A549 treated with dexamethasone at 1 μM for 4 hours (cell line): ENCODE measurements around the gene LILRA6. TPM values are rescaled to one million over a fixed set of nuclear protein-coding genes. Genes with fewer than 3 reads are reported as not detected.

Experiments
- total RNA-seq: library from RNA; stranded (reverse); fragments of 200-300 nt; extraction: Qiagen RNA extraction; gene quantifications from 5 replicates; pipeline ENCODE4 v1.2.3, GENCODE V29; 2022

LILRA6 gene
- total RNA-seq: 0.06 to 0.08 TPM in 2 of 5 replicates, not detected in the others

DNA sequence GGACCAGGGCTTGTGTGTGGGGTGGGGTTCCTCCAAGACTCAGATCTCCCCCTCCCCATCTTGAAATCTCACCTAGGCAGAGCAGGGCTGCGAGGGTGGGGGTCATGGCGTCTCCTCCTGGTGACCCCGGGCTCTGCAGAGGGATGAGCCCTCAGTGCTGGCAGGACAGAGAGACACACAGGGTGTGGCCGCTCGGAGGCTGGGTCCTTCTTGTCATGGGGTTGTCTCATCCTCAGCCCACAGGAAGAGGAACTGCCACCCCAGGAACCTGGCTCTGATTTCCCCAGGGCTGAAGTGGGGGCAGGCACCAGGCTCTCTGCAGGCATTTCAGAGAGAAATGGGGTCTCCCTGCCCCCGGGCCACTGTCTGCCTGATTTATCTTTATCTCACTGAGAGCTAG lies at the start of gene LILRA6:
TSS of gene LILRA6 (minus strand) at position 145 of the 400 bp plus-strand sequence.

DNA sequence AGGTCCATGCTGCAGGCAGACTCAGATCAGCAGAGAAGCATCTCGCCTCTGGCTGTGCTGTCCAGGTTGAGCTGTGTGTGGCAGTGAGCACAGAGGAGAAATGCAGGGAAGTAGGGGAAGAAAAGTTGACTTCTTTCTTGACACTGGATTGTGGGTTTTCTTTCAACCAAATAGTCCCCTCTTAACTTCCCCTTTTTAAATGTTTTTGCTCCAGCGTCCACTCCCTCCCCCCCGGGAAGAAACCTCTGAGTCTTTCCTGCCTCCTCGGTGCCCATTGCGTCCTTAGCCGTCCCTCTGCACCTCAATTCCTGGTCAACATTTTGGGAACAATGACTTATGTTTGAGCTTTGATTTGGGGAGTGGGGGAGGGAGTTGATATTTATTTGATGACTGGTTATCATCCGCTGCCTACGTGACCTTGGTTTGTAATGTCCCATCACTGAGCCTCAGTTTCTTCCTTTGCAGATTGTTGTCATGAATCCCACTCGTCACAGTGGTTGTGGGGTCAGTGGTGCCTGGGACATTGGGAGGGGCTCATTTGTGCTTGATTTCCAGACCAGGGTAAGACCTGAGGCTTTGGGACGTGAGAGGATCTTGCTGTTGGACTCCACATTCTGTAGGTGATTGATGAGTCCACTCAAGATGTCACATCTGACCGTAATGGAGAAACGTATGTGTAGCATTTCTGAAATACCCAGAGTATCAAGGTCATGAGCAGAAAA lies 38.6 kb upstream of the LILRA6 start, which contains the start of gene LILRB2:
TSS of gene LILRB2 (minus strand) at position 104 of the 722 bp plus-strand sequence. CDS start 614 bp downstream, outside the sequence.

DNA sequence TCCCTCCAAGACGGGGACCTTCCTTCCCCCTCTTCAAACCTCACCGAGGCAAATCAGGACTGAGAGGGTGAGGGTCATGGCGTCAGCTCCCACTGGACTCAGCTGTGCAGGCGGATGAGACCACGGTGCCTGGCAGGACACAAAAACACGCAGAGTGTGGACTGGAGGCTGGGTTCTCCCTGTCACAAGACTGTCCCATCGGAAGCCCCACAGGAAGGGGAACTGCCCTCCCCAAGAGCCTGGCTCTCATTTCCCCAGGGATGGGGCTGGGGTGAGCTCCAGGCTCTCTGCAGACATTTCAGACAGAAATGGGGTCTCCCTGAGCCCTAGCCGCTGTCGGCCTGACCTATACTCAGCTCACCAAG lies 14.5 kb upstream of the LILRA6 start, which contains the start of gene LILRB5:
TSS of gene LILRB5 (minus strand) at position 158 of the 365 bp plus-strand sequence. CDS start at position 78, 80 bp downstream.

DNA sequence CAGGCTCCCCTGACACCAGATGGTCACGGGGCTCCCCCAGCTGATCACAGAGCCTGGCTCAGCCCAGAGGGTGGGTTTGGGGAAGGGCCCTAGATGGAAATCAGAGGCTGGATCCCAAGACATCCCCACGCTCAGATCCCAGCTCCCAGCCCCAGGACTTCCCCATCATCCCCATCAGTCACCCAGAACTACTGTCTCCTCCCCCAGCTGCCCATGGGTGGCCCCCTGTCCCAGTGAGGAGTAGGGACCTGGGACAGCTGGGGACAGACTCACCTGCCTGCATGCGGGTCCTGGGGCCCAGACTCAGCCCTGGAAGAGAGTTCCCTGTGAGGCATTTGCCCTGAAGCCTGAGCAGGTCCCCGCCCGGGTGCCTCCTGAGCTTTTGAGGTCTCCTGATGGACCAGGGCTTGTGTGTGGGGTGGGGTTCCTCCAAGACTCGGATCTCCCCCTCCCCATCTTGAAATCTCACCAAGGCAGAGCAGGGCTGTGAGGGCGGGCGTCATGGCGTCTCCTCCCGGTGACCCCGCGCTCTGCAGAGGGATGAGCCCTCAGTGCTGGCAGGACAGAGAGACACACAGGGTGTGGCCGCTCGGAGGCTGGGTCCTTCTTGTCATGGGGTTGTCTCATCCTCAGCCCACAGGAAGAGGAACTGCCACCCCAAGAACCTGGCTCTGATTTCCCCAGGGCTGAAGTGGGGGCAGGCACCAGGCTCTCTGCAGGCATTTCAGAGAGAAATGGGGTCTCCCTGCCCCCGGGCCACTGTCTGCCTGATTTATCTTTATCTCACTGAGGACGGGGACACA lies 19.9 kb downstream of the LILRA6 start, which contains the start of gene LILRB3:
TSS of gene LILRB3 (minus strand) at position 534 of the 803 bp plus-strand sequence. CDS start at position 503, 31 bp downstream.

DNA sequence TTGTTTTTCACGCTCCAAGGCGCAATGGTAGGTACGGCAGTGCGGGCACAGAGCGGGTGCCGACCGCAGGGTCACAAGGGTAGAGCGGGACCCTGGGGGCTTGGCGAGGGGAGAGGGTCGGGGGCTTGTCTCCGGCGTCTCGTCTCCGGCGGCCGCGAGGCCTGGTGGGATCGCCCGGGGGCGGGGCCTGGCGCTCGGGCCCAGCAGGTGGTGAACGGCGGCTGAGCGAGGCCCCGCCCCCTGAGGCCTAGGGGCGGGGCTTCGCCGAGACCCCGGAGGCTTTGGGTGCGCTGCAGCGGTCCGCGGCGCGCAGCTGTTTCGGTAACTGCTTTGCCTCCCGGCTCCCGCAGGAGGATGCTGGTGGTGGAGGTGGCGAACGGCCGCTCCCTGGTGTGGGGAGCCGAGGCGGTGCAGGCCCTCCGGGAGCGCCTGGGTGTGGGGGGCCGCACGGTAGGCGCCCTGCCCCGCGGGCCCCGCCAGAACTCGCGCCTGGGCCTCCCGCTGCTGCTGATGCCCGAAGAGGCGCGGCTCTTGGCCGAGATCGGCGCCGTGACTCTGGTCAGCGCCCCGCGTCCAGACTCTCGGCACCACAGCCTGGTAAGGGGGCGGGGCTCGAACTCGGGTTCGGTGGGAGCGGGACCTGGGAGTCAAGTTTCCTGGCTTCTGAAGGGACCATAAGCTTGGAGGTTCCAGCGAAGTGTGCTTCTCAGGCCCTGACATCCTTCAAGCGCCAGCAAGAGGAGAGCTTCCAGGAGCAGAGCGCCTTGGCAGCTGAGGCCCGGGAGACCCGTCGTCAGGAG lies 51.4 kb downstream of the LILRA6 start, which contains the start of gene TSEN34:
TSS of gene TSEN34 (plus strand) at position 298 of the 800 bp plus-strand sequence. CDS start at position 355, 57 bp downstream.

DNA sequence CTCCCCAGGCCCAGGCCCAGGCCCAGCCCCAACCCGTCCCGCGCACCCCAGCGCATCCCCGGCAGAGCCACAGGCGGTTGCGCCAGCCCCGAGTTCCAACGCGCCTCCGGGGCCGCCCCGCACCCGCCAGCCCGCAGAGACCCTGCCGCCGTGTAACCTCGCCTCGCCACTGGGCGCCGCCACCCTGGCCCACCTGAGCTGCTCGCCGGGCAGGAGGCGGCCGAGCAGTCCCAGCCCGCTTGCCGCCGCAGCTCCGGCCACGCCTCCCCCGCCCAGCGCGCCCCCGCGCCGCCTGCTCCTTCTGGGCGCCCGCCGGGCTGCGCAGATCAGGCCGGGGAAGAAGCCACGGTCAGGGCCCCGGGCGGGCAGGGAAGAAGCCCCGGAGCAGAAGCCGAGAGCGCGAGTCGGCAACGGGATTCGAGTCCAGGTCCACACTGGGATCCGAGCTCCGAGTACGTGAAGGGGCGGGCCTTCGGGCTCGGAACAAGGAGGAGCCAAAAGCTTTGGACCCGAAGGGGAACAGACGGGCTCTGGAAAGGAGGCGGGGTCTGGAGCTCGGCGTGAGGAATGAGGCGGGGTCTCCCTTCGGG lies 53.4 kb downstream of the LILRA6 start, which contains the start of gene MBOAT7:
TSS of gene MBOAT7 (minus strand) at position 436 of the 590 bp plus-strand sequence. CDS start 1,072 bp downstream, outside the sequence.

Other genes with a start within 250 kb of the LILRA6 start
- gene VSTM1, start 178.9 kb downstream of the LILRA6 start, total RNA-seq: 0.23 to 0.79 TPM (median 0.54 TPM) in 5 replicates
- not detected in 5 replicates for gene TARM1, start 161.4 kb downstream of the LILRA6 start, total RNA-seq
- 0.15 to 0.33 TPM (median 0.27 TPM) in 5 replicates for gene OSCAR, start 142.0 kb downstream of the LILRA6 start, total RNA-seq
- 219 to 268 TPM (median 245 TPM) in 5 replicates for gene NDUFA3, start 139.9 kb downstream of the LILRA6 start, total RNA-seq
- 20.8 to 24.6 TPM (median 21.4 TPM) in 5 replicates for gene TFPT, start 127.1 kb downstream of the LILRA6 start, total RNA-seq
- 108 to 130 TPM (median 123 TPM) in 5 replicates for gene PRPF31, start 127.0 kb downstream of the LILRA6 start, total RNA-seq
- 44.6 to 68.1 TPM (median 61.7 TPM) in 5 replicates for gene CNOT3, start 105.0 kb downstream of the LILRA6 start, total RNA-seq
- gene LENG1, start 83.1 kb downstream of the LILRA6 start, total RNA-seq: 7.5 to 8.8 TPM (median 7.8 TPM) in 5 replicates
- gene TMC4, start 69.6 kb downstream of the LILRA6 start, total RNA-seq: 0.52 to 1.0 TPM (median 0.94 TPM) in 5 replicates
- gene MBOAT7, start 53.2 kb downstream of the LILRA6 start, total RNA-seq: 97.0 to 169 TPM (median 161 TPM) in 5 replicates
- gene TSEN34, start 51.5 kb downstream of the LILRA6 start, total RNA-seq: 77.5 to 116 TPM (median 107 TPM) in 5 replicates
- 1,857 to 2,770 TPM (median 1,973 TPM) in 5 replicates for gene RPS9, start 41.9 kb downstream of the LILRA6 start, total RNA-seq
- gene LILRB3, start 19.8 kb downstream of the LILRA6 start, total RNA-seq: 0.07 to 0.39 TPM (median 0.30 TPM) in 5 replicates
- gene LILRB5, start 14.5 kb upstream of the LILRA6 start, total RNA-seq: 0.02 to 0.08 TPM (median 0.04 TPM) in 4 of 5 replicates, not detected in the other
- 0.06 to 0.15 TPM (median 0.08 TPM) in 5 replicates for gene LILRB2, start 38.3 kb upstream of the LILRA6 start, total RNA-seq
- 0.13 TPM in 1 of 5 replicates, not detected in the others for gene LILRA5, start 70.4 kb upstream of the LILRA6 start, total RNA-seq
- gene LILRA4, start 96.4 kb upstream of the LILRA6 start, total RNA-seq: 0.09 TPM in 1 of 5 replicates, not detected in the others
- gene LAIR1, start 122.1 kb upstream of the LILRA6 start, total RNA-seq: 0.04 to 0.21 TPM in 2 of 5 replicates, not detected in the others
- gene TTYH1, start 172.7 kb upstream of the LILRA6 start, total RNA-seq: 0.12 to 0.13 TPM in 2 of 5 replicates, not detected in the others
- gene LENG8, start 206.4 kb upstream of the LILRA6 start, total RNA-seq: 44.6 to 146 TPM (median 120 TPM) in 5 replicates
- gene LENG9, start 221.0 kb upstream of the LILRA6 start, total RNA-seq: 3.9 to 7.7 TPM (median 6.7 TPM) in 5 replicates
- 0.09 TPM in 1 of 5 replicates, not detected in the others for gene CDC42EP5, start 230.5 kb upstream of the LILRA6 start, total RNA-seq